GM12878 (cell line): ENCODE data around the gene EXOC4. TPM values are rescaled to one million over a fixed set of nuclear protein-coding genes. Genes with fewer than 3 reads are reported as not detected.

ENCODE experiments used
- ATAC-seq: fragments of 200-7000 bp; cut with Tn5 transposase; 3 replicates; pipeline ENCODE4 v1.9.1; 2020; ENCODE audit warnings: mild to moderate bottlenecking, moderate library complexity
- BruUV-seq: library from RNA; stranded (reverse); fragments of 400-500 nt; replicated peaks from 2 replicates; lab custom pipeline; 2021; lab: Mats Ljungman, UMichigan
- CTCF ChIA-PET: fragments of 300-600 bp; sonication (Branson Sonifier 250); formaldehyde crosslinking; extraction: SDS; loops from one replicate; lab custom pipeline; 2021; ENCODE audit warnings: inconsistent platforms; lab: Yijun Ruan, JAX
- POLR2A ChIA-PET: fragments of 350-600 bp; formaldehyde crosslinking; extraction: SDS; loops from one replicate; lab custom pipeline; 2021; ENCODE audit warnings: inconsistent platforms; lab: Charles Lee
- RAD21 ChIA-PET: fragments of 300-600 bp; sonication (Branson Sonifier 250); formaldehyde crosslinking; loops from one replicate; lab custom pipeline; 2023; ENCODE audit warnings: antibody characterized with exemption; ENCODE audit not compliant: unreplicated experiment; lab: Charles Lee
- SMC1A ChIA-PET: fragments of 300-600 bp; sonication (Branson Sonifier 250); formaldehyde crosslinking; loops from one replicate; lab custom pipeline; 2023; ENCODE audit not compliant: unreplicated experiment, uncharacterized antibody; lab: Charles Lee
- DNase-seq: peaks from one replicate; pipeline ENCODE4 v3.0.0-alpha.2; 2011; ENCODE audit warnings: low read depth, low spot score
- FAIRE-seq: peaks from 3 replicates; lab custom pipeline; 2011; peaks lifted over from hg19 to GRCh38; lab: Jason Lieb, UNC
- H2AFZ ChIP-seq: 2 replicates; pipeline ENCODE4 v1.6.0; 2011; ENCODE audit warnings: low read depth, low read length, control low read depth; ENCODE audit not compliant: control insufficient read depth
- H3K27ac ChIP-seq: 2 replicates; pipeline ENCODE4 v1.5.1; 2011; ENCODE audit warnings: control low read depth; ENCODE audit not compliant: control insufficient read depth, insufficient read depth
- H3K27me3 ChIP-seq, 2 experiments: replicated peaks in 1 of 2; 2 replicates each; pipeline versions ENCODE4 v1.6.0 to v1.6.1; 2011; ENCODE audit warnings: low read length in 1 of 2; ENCODE audit not compliant: control insufficient read depth in 2 of 2, insufficient read depth in 2 of 2
- H3K36me3 ChIP-seq, 2 experiments: 2 replicates each; pipeline ENCODE4 v1.5.1; 2011; ENCODE audit warnings: low read length in 1 of 2; ENCODE audit not compliant: control insufficient read depth in 2 of 2, insufficient read depth in 2 of 2
- H3K4me1 ChIP-seq: 2 replicates; pipeline ENCODE4 v1.6.1; 2011; ENCODE audit warnings: mild to moderate bottlenecking, low read length, moderate library complexity, mixed read lengths; ENCODE audit not compliant: control insufficient read depth, insufficient read depth
- H3K4me2 ChIP-seq: 2 replicates; pipeline ENCODE4 v1.6.0; 2011; ENCODE audit warnings: control low read depth; ENCODE audit not compliant: control insufficient read depth, insufficient read depth
- H3K4me3 ChIP-seq: fragments of 200-600 bp; sonication (generic); 2 replicates; pipeline ENCODE4 v1.5.1; 2016
- H3K79me2 ChIP-seq: 2 replicates; pipeline ENCODE4 v1.6.0; 2011; ENCODE audit warnings: low read length; ENCODE audit not compliant: control insufficient read depth, insufficient read depth
- H3K9ac ChIP-seq: 2 replicates; pipeline ENCODE4 v1.8.0; 2011; ENCODE audit warnings: low read length, control low read depth, mixed read lengths; ENCODE audit not compliant: control insufficient read depth, insufficient read depth
- H3K9me3 ChIP-seq: replicated peaks from 3 replicates; pipeline ENCODE4 v1.5.1; 2011; ENCODE audit warnings: mild to moderate bottlenecking, low read length; ENCODE audit not compliant: control insufficient read depth, insufficient read depth
- H4K20me1 ChIP-seq: 2 replicates; pipeline ENCODE4 v1.6.0; 2011; ENCODE audit not compliant: control insufficient read depth, insufficient read depth
- CHD4 ChIP-seq: fragments of 200-600 bp; sonication (generic); IDR thresholded peaks from 2 replicates; pipeline ENCODE4 v1.6.1; 2016; ENCODE audit warnings: mild to moderate bottlenecking
- ELK1 ChIP-seq: IDR thresholded peaks from 2 replicates; pipeline ENCODE4 v1.6.1; 2012; ENCODE audit warnings: low read depth, low read length, improper control_type of control experiment
- FOS ChIP-seq: IDR thresholded peaks from 3 replicates; pipeline ENCODE4 v1.6.1; 2011; ENCODE audit warnings: borderline replicate concordance; ENCODE audit not compliant: insufficient read length; ENCODE audit errors: extremely low read depth
- FOXM1 ChIP-seq: IDR thresholded peaks from 2 replicates; pipeline ENCODE4 v1.6.1; 2012; ENCODE audit warnings: low read depth, mild to moderate bottlenecking, inconsistent platforms, low read length, moderate library complexity
- NFYA ChIP-seq: IDR thresholded peaks from 2 replicates; pipeline ENCODE4 v1.6.1; 2011; ENCODE audit warnings: low read depth, mild to moderate bottlenecking, low read length, improper control_type of control experiment, borderline replicate concordance
- RELA ChIP-seq: fragments of 450-650 bp; IDR thresholded peaks from 2 replicates; pipeline ENCODE4 v1.8.0; 2014; ENCODE audit warnings: borderline replicate concordance; ENCODE audit not compliant: partially characterized antibody
- RUNX3 ChIP-seq: IDR thresholded peaks from 2 replicates; pipeline ENCODE4 v1.6.1; 2012; ENCODE audit warnings: low read length, inconsistent platforms
- ZNF207 ChIP-seq: fragments of 450-650 bp; IDR thresholded peaks from 2 replicates; pipeline ENCODE4 v1.6.1; 2014; ENCODE audit warnings: antibody characterized with exemption, mild to moderate bottlenecking, borderline replicate concordance
- ZNF24 ChIP-seq: fragments of 450-650 bp; IDR thresholded peaks from 2 replicates; pipeline ENCODE4 v1.6.1; 2017; ENCODE audit warnings: antibody characterized with exemption, mild to moderate bottlenecking
- WGBS: methylation state at CpG from one replicate; pipeline ENCODE4 v1.1.6; 2016; ENCODE audit warnings: low lambda C conversion rate; ENCODE audit not compliant: insufficient replicate concordance, insufficient coverage; ENCODE audit errors: missing lambda C conversion rate; 5-methylcytosine and 5-hydroxymethylcytosine counted together
- in situ Hi-C: fragments of 300-500 bp; cut with MboI; formaldehyde crosslinking; loops from 9 replicates; pipeline ENCODE4 v1.14.3; 2018; ENCODE audit warnings: mixed read lengths
- intact Hi-C: fragments of 100-400 bp; cut with micrococcal nuclease; formaldehyde crosslinking; loops from one replicate; pipeline ENCODE4 v1.14.2; 2022; ENCODE audit not compliant: unreplicated experiment
- polyA plus RNA-seq, 11 experiments: library from polyadenylated mRNA; depleted of rRNA in 4 of 11; unstranded in 6 of 11; stranded (reverse) in 5 of 11; fragments of >200 nt; fragmentation: Nextera tagmentation in 4 of 11; fragmentation: Illumina TruSeq in 1 of 11; extraction: Ambion mirVana in 4 of 11; extraction: Trizol in 1 of 11; gene quantifications; 1 replicate in 1 of 11; 2 replicates in 10 of 11; pipeline versions ENCODE4 v1.2.1 to v1.2.3, GENCODE V29; 2011 to 2016; ENCODE audit warnings: inconsistent platforms in 2 of 11, missing spikeins in 2 of 11, low read depth in 1 of 11
- total RNA-seq, 4 experiments: library from RNA; depleted of rRNA in 3 of 4; stranded (reverse); fragments of >200 nt in 3 of 4; fragmentation: Illumina TruSeq in 1 of 4; extraction: Trizol in 1 of 4; gene quantifications; 2 replicates each; pipeline versions ENCODE4 v1.2.1 to v1.2.3, GENCODE V29; 2013 to 2021
- TF ChIP-seq, protein P1 (sequence below): IDR thresholded peaks from 2 replicates; pipeline ENCODE4 v1.6.1; 2011; ENCODE audit warnings: low read depth, low read length, improper control_type of control experiment, borderline replicate concordance

Gene EXOC4
- total and polyA plus RNA-seq, 10 of the 15 experiments (the other 5 are each of a cell fraction or from before 2014, with no cell fraction given): 13.2 to 44.5 (median 29.6) TPM

GRCh38 chr7:133703547-133703946, 450.7 kb downstream of the EXOC4 start:
- in situ Hi-C loops: no loop called here
- Histone ChIP-seq H3K4me3 (no peak overlapping the region), H3K9me3 (no peaks in the 10 kb centered on the region), H3K79me2 (no peaks in the 10 kb centered on the region), H4K20me1 (no peaks in the 10 kb centered on the region), H3K27ac (no peak overlapping the region), H2AFZ (no peak overlapping the region), H3K27me3 (no peaks in the 10 kb centered on the region), H3K9ac (no peak overlapping the region), H3K4me1 (no peaks in the 10 kb centered on the region), H3K4me2 (no peak overlapping the region), H3K36me3 (no peaks in the 10 kb centered on the region)
- RAD21 ChIA-PET: no interaction called here
- intact Hi-C loops: no loop called here
- FAIRE-seq (no peak), DNase-seq (no peak), ATAC-seq (no peak)
- no peak for TF ChIP-seq RUNX3
- TF ChIP-seq, protein P1, sequence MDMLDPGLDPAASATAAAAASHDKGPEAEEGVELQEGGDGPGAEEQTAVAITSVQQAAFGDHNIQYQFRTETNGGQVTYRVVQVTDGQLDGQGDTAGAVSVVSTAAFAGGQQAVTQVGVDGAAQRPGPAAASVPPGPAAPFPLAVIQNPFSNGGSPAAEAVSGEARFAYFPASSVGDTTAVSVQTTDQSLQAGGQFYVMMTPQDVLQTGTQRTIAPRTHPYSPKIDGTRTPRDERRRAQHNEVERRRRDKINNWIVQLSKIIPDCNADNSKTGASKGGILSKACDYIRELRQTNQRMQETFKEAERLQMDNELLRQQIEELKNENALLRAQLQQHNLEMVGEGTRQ: no peak
- SMC1A ChIA-PET: interaction anchor here (0.6 kb wide), 1 partner anchor 10 kb away, joined by 3 read pairs; no protein-coding TSS in a partner anchor
- 97% methylated on average over 4 of the region's 4 CpGs for WGBS
- POLR2A ChIA-PET: no interaction called here
- CTCF ChIA-PET: interaction anchor here (0.7 kb wide), 1 partner anchor 49 kb away, joined by 3 read pairs; no protein-coding TSS in a partner anchor
- BruUV-seq: no TSS peak

- Histone ChIP-seq H2AFZ (no peak overlapping the region), H3K9ac (no peak overlapping the region), H4K20me1 (no peaks in the 10 kb centered on the region), H3K9me3 (no peaks in the 10 kb centered on the region), H3K4me3 (no peak overlapping the region), H3K4me1 (no peaks in the 10 kb centered on the region), H3K4me2 (no peak overlapping the region), H3K79me2 (no peaks in the 10 kb centered on the region), H3K27ac (no peak overlapping the region), H3K36me3 (no peaks in the 10 kb centered on the region), H3K27me3 (no peaks in the 10 kb centered on the region)
- SMC1A ChIA-PET: no interaction called here
- FAIRE-seq (no peak), DNase-seq (no peak), ATAC-seq (no peak)
- BruUV-seq: no TSS peak
- 96% methylated on average over 2 of the region's 2 CpGs for WGBS
- CTCF ChIA-PET: no interaction called here
- RAD21 ChIA-PET: no interaction called here
- intact Hi-C loops: no loop called here
- POLR2A ChIA-PET: no interaction called here
- TF ChIP-seq ZNF207: no peak
- no peak for TF ChIP-seq RELA
- no peak for TF ChIP-seq NFYA
- TF ChIP-seq ZNF24: no peak
- TF ChIP-seq FOXM1: no peak
- no peak for TF ChIP-seq ELK1
- TF ChIP-seq FOS: no peak
- no peak for TF ChIP-seq CHD4
- in situ Hi-C loops: no loop called here
Observed at GRCh38 chr7:133704453-133704852, 451.6 kb downstream of the EXOC4 start.
